Ishikawa (cell line): ENCODE measurements around the gene PCNT.

Experiments used
- CEBPB ChIP-seq: IDR thresholded peaks from 2 replicates; pipeline ENCODE4 v1.6.1; 2012
- EGR1 ChIP-seq: IDR thresholded peaks from 2 replicates; pipeline ENCODE4 v1.6.1; 2012
- EP300 ChIP-seq: IDR thresholded peaks from 2 replicates; pipeline ENCODE4 v1.6.1; 2012; ENCODE audit warnings: borderline replicate concordance
- FOXM1 ChIP-seq: IDR thresholded peaks from 2 replicates; pipeline ENCODE4 v1.6.1; 2012; ENCODE audit warnings: low read depth, borderline replicate concordance
- MAX ChIP-seq: IDR thresholded peaks from 2 replicates; pipeline ENCODE4 v1.6.1; 2012
- NFIC ChIP-seq: IDR thresholded peaks from 2 replicates; pipeline ENCODE4 v1.6.1; 2012
- RAD21 ChIP-seq: IDR thresholded peaks from 2 replicates; pipeline ENCODE4 v1.6.1; 2012; ENCODE audit warnings: low read depth
- REST ChIP-seq: IDR thresholded peaks from 2 replicates; pipeline ENCODE4 v1.6.1; 2012; ENCODE audit warnings: low read depth, mild to moderate bottlenecking
- TAF1 ChIP-seq: IDR thresholded peaks from 2 replicates; pipeline ENCODE4 v1.6.1; 2012; ENCODE audit warnings: low read depth, mild to moderate bottlenecking
- TCF12 ChIP-seq: IDR thresholded peaks from 2 replicates; pipeline ENCODE4 v1.6.1; 2012; ENCODE audit warnings: low read depth
- TEAD4 ChIP-seq: IDR thresholded peaks from 2 replicates; pipeline ENCODE4 v1.6.1; 2012
- USF1 ChIP-seq: IDR thresholded peaks from 2 replicates; pipeline ENCODE4 v1.6.1; 2012
- YY1 ChIP-seq: IDR thresholded peaks from 2 replicates; pipeline ENCODE4 v1.6.1; 2012; ENCODE audit warnings: low read depth

- TF ChIP-seq EGR1 (peak; percentile 84), TCF12 (peak; percentile 29; the same call in 1 of the 2 replicates), TAF1 (peak; percentile 75; the same call in 1 of the 2 replicates), MAX (peak; percentile 85; the same call in 1 of the 2 replicates), REST (no peak), EP300 (no peak), RAD21 (no peak), USF1 (no peak), NFIC (no peak), TEAD4 (no peak), FOXM1 (no peak), YY1 (peak; percentile 75), CEBPB (no peak)
These were observed 134.5 kb downstream of the PCNT start, which contains the start of gene DIP2A for GRCh38 chr21:46458315-46459023.
